PFSK-1 (cell line): ENCODE measurements around the gene NDUFAF7.

ENCODE experiments used
- FOXP2 ChIP-seq: optimal IDR thresholded peaks from 2 replicates; pipeline ENCODE3; 2011; ENCODE audit warnings: borderline replicate concordance, control low read depth, inconsistent platforms; ENCODE audit not compliant: insufficient read depth; ENCODE audit errors: extremely low read length, extremely low read depth
- POLR2AphosphoS5 ChIP-seq: IDR thresholded peaks from 2 replicates; pipeline ENCODE4 v1.6.1; 2012; ENCODE audit warnings: low read depth, mild to moderate bottlenecking, control low read depth, low read length, moderate library complexity
- SIN3A ChIP-seq: IDR thresholded peaks from 2 replicates; pipeline ENCODE4 v1.6.1; 2012; ENCODE audit warnings: mild to moderate bottlenecking, low read length, moderate library complexity, borderline replicate concordance; ENCODE audit not compliant: insufficient read depth
- TAF1 ChIP-seq: IDR thresholded peaks from 2 replicates; pipeline ENCODE4 v1.6.1; 2012; ENCODE audit warnings: low read length, control low read depth, borderline replicate concordance; ENCODE audit not compliant: insufficient read depth
- TF ChIP-seq, protein P1 (sequence below), 2 experiments: IDR thresholded peaks; 2 replicates each; pipeline versions ENCODE4 v1.6.1 to v1.8.0; 2011 to 2012; ENCODE audit warnings: low read depth in 2 of 2, low read length in 2 of 2, control low read depth in 1 of 2, inconsistent platforms in 1 of 2, mild to moderate bottlenecking in 1 of 2, moderate library complexity in 1 of 2; ENCODE audit not compliant: insufficient read depth in 1 of 2

NDUFAF7 gene

DNA sequence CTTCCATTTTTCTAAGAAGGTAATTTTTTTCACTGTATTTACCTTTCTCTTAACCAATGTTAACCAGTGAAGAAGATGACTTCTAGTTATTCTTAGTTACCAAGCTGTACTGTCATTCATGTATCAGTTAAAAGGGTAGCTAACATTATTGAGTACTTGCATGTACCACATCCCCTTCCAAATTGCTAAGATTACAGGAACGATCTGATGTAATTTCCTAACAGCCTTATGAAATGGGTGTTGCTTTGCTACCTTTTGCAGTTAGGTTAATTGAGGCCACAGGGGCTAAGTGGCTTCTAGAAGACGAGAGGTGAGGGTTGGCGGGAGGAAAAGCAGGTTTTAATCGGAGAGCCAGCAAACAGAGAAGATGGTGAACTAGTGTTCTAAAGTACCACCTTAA is 41.2 kb upstream of the NDUFAF7 start:
- TF ChIP-seq, protein P1, sequence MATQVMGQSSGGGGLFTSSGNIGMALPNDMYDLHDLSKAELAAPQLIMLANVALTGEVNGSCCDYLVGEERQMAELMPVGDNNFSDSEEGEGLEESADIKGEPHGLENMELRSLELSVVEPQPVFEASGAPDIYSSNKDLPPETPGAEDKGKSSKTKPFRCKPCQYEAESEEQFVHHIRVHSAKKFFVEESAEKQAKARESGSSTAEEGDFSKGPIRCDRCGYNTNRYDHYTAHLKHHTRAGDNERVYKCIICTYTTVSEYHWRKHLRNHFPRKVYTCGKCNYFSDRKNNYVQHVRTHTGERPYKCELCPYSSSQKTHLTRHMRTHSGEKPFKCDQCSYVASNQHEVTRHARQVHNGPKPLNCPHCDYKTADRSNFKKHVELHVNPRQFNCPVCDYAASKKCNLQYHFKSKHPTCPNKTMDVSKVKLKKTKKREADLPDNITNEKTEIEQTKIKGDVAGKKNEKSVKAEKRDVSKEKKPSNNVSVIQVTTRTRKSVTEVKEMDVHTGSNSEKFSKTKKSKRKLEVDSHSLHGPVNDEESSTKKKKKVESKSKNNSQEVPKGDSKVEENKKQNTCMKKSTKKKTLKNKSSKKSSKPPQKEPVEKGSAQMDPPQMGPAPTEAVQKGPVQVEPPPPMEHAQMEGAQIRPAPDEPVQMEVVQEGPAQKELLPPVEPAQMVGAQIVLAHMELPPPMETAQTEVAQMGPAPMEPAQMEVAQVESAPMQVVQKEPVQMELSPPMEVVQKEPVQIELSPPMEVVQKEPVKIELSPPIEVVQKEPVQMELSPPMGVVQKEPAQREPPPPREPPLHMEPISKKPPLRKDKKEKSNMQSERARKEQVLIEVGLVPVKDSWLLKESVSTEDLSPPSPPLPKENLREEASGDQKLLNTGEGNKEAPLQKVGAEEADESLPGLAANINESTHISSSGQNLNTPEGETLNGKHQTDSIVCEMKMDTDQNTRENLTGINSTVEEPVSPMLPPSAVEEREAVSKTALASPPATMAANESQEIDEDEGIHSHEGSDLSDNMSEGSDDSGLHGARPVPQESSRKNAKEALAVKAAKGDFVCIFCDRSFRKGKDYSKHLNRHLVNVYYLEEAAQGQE (IDR thresholded peaks at IDR 0.05; ENCODE audit: insufficient read depth in 1 of 2, low read depth in 2 of 2, low read length in 2 of 2), result no peak

DNA sequence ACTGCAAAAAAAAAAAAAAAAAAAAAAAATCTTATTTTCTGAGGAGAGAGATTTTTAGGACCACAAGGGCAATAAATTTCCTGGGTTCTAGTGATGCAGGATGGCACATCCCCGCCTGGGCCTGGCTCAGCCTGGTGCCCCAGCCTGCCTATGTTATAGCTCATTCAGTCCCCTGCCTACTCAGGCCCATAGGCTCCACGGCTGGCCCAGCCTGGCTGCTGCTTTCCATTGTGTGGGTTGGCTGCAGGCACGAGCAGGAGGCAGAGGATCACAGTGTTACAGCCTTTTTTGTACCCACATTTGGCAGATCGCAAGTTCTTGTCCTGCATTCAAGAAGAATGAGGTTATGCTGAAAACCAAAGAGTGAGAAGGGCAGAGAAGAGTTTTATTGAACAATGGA is 40.2 kb upstream of the NDUFAF7 start:
- TF ChIP-seq SIN3A (no peak), FOXP2 (no peak), POLR2AphosphoS5 (no peak), TAF1 (no peak)
- TF ChIP-seq, protein P1 (IDR thresholded peaks at IDR 0.05; ENCODE audit: insufficient read depth in 1 of 2, low read depth in 2 of 2, low read length in 2 of 2), result no peak

DNA sequence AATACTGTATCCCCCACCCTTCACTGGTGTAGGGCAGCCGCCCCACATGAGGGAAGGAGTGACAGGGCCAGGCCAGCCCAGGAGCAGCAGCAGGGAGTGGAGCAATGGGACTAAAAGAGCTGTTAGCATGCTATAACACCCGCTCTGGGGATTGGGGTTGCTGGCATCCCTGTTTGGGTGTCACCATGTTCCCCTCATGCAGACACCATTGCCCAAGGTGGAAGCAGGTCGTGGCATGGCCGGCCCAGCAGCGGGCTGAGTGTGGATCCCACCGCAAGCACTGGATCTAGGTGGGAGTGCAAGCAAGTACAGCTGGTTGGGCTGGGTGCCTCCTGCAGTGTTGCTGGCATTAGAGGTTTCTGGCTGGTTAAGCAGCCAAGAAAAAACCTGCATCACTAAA is 39.7 kb upstream of the NDUFAF7 start:
- TF ChIP-seq SIN3A (no peak), FOXP2 (no peak), TAF1 (no peak), POLR2AphosphoS5 (no peak)
- TF ChIP-seq, protein P1 (IDR thresholded peaks at IDR 0.05; ENCODE audit: insufficient read depth in 1 of 2, low read depth in 2 of 2, low read length in 2 of 2), result no peak

DNA sequence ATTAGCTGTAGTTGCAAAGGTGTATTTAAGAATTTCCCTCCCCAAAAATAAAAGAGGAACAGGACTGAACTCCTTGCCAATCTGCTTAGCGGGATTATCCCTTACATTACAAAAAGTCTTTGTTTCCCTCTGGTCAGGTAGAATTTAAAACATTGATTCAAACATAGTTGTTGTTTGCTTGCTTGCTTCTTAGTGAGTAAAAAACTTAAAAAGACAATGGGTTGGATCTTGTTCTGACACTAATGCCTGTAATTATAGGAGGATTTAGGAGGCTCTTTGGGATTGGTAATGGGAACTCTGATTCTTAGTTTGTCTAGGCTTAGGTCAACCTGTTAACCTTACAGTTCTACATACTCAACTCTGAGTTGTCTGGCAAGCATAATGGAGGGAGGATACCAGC is 38.9 kb upstream of the NDUFAF7 start:
- no peak for TF ChIP-seq SIN3A
- TF ChIP-seq FOXP2, result no peak
- TF ChIP-seq TAF1, result no peak
- TF ChIP-seq, protein P1 (IDR thresholded peaks at IDR 0.05; ENCODE audit: insufficient read depth in 1 of 2, low read depth in 2 of 2, low read length in 2 of 2), result no peak
- no peak for TF ChIP-seq POLR2AphosphoS5

DNA sequence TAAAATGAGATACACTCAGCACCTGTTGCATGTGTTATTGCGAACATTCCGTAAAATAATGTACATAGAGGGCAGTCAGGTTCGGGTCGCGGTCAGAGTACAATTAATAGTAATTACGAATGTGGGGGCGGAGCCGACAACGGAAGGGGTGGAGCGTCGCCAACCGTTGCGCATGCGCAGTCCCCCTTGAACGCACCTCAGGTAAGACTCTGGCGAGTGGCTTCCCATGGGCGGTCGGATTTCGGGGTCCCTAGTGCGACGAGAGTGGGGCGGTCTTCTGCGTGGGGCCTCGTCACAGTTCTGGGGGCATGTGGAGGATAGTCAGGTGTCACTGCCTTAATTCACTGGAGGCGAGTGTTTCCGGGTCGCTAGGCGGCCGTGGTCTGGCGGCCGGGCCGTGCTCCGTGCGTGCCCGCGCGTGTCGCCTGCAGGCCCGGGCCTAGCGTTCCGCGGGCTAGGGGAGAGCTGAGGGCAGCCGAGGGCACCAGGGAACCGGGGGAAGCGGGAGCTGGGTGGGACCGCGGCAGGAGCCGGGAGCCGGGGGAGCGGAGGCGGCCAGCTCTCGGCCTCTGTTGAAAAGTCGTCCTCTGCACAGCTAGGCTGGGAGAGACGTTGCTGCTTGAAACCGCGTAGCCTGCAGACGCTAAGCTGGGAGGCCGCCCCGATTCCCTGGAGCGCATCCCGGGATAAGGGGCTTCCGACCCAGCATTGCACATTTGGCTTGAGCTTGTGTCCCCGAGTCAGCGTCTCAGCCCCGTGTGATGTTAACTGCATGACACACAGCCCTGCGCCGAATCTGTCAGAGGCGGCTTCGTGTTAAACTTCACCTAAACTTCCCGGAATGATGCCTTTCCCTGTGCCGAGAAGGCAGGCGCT is 34.9 kb upstream of the NDUFAF7 start, which contains the start of gene CEBPZOS:
CEBPZOS (plus strand) TSS at position 177 of the 876 bp plus-strand sequence. CDS start 3,209 bp downstream, outside the sequence.
- TF ChIP-seq FOXP2 (no peak), POLR2AphosphoS5 (peak; percentile 95), TAF1 (0 out of 2 replicates have a peak, but pooled peaks have one; percentile 71), SIN3A (peak; percentile 53; the same call in 1 of the 2 replicates)
- TF ChIP-seq, protein P1 (IDR thresholded peaks at IDR 0.05; ENCODE audit: insufficient read depth in 1 of 2, low read depth in 2 of 2, low read length in 2 of 2), result peak in 1 of 2 experiments; percentile 3; a peak in 1 of 4 replicates
